K562 (cell line): ENCODE measurements around the gene PLAAT4. TPM values are rescaled to one million over a fixed set of nuclear protein-coding genes. Genes with fewer than 3 reads are reported as not detected.

Experiments used
- ATF6 ChIP-seq: sonication (generic); formaldehyde crosslinking; IDR thresholded peaks from 2 replicates; pipeline ENCODE4 v1.4.0; 2020; ENCODE audit warnings: mild to moderate bottlenecking, missing genetic modification reagents
- BACH1 ChIP-seq: fragments of 200-800 bp; sonication (Bioruptor generic); IDR thresholded peaks from 2 replicates; pipeline ENCODE4 v1.6.1; 2016; ENCODE audit warnings: missing genetic modification characterization, missing compliant biosample characterization
- CBX1 ChIP-seq: sonication (generic); IDR thresholded peaks from 2 replicates; pipeline ENCODE4 v1.6.1; 2016; ENCODE audit warnings: antibody characterized with exemption, low read depth, mild to moderate bottlenecking
- FOSL1 ChIP-seq: fragments of 200-800 bp; sonication (Bioruptor generic); conservative IDR thresholded peaks from 2 replicates; pipeline ENCODE4 v1.6.1; 2016; ENCODE audit warnings: missing genetic modification characterization, missing compliant biosample characterization
- KLF6 ChIP-seq: fragments of 250-450 bp; sonication (Bioruptor Pico); IDR thresholded peaks from 2 replicates; pipeline ENCODE4 v1.4.0; 2020; ENCODE audit warnings: mild to moderate bottlenecking, moderate library complexity, borderline replicate concordance
- L3MBTL2 ChIP-seq: fragments of 450-650 bp; IDR thresholded peaks from 2 replicates; pipeline ENCODE4 v1.6.1; 2016; ENCODE audit warnings: mild to moderate bottlenecking, moderate library complexity
- NR1H2 ChIP-seq: sonication (generic); formaldehyde crosslinking; IDR thresholded peaks from 2 replicates; pipeline ENCODE4 v1.4.0; 2020; ENCODE audit warnings: mild to moderate bottlenecking, missing genetic modification reagents
- PHF21A ChIP-seq: fragments of 450-650 bp; IDR thresholded peaks from 2 replicates; pipeline ENCODE4 v1.6.1; 2017; ENCODE audit warnings: low read depth, borderline replicate concordance
- RFX7 ChIP-seq: fragments of 250-450 bp; sonication (Bioruptor Pico); IDR thresholded peaks from 2 replicates; pipeline ENCODE4 v1.5.1; 2021; ENCODE audit warnings: mild to moderate bottlenecking
- SRSF3 ChIP-seq: fragments of 200-400 bp; formaldehyde crosslinking; IDR thresholded peaks from 2 replicates; pipeline ENCODE4 v1.6.1; 2016; ENCODE audit warnings: mild to moderate bottlenecking, low read length, moderate library complexity; ENCODE audit not compliant: insufficient read depth
- TBP ChIP-seq: optimal IDR thresholded peaks from 2 replicates; pipeline ENCODE3; 2011; ENCODE audit warnings: low read depth, low read length, improper control_type of control experiment
- TEAD1 ChIP-seq, 2 experiments: fragments of 450-650 bp in 1 of 2; sonication (generic) in 1 of 2; formaldehyde crosslinking; IDR thresholded peaks; 2 replicates each; pipeline versions ENCODE4 v1.4.0 to v1.8.0; 2020 to 2022; ENCODE audit warnings: mild to moderate bottlenecking in 2 of 2, missing genetic modification reagents in 1 of 2
- TFE3 ChIP-seq: fragments of 450-650 bp; formaldehyde crosslinking; IDR thresholded peaks from 2 replicates; pipeline ENCODE4 v1.4.0; 2020; ENCODE audit warnings: mild to moderate bottlenecking, mixed read lengths
- UBTF ChIP-seq, 2 experiments: IDR thresholded peaks; 2 replicates each; pipeline ENCODE4 v1.6.1; 2012; ENCODE audit warnings: improper control_type of control experiment in 2 of 2, low read depth in 2 of 2, low read length in 2 of 2, borderline replicate concordance in 1 of 2
- ZNF140 ChIP-seq: fragments of 250-450 bp; sonication (Bioruptor Pico); IDR thresholded peaks from 2 replicates; pipeline ENCODE4 v1.8.0; 2021; ENCODE audit warnings: moderate library complexity, mild to moderate bottlenecking, inconsistent platforms
- ZNF175 ChIP-seq: fragments of 200-800 bp; sonication (Bioruptor generic); IDR thresholded peaks from 2 replicates; pipeline ENCODE4 v1.6.1; 2016; ENCODE audit warnings: low read depth, mild to moderate bottlenecking, missing genetic modification characterization, missing compliant biosample characterization
- polyA plus RNA-seq, 8 experiments: library from polyadenylated mRNA; depleted of rRNA in 4 of 8; stranded (reverse) in 5 of 8; unstranded in 3 of 8; fragments of >200 nt; fragmentation: Nextera tagmentation in 2 of 8; fragmentation: Illumina TruSeq in 1 of 8; extraction: Ambion mirVana in 2 of 8; extraction: Trizol in 1 of 8; gene quantifications; 2 replicates each; pipeline versions ENCODE4 v1.2.1 to v1.2.3, GENCODE V29; 2011 to 2014; ENCODE audit warnings: inconsistent platforms in 1 of 8, missing spikeins in 1 of 8
- total RNA-seq, 7 experiments: library from RNA; depleted of rRNA in 6 of 7; stranded (reverse); fragments of >200 nt in 6 of 7; fragmentation: Illumina TruSeq in 2 of 7; extraction: Trizol in 2 of 7; gene quantifications; 2 replicates each; pipeline versions ENCODE4 v1.2.1 to v1.2.3, GENCODE V29; 2011 to 2021; ENCODE audit warnings: low replicate concordance in 1 of 7
- TF ChIP-seq, protein P1 (sequence below), 2 experiments: IDR thresholded peaks; 2 replicates each; pipeline ENCODE4 v1.6.1; 2011; ENCODE audit warnings: borderline replicate concordance in 1 of 2, control low read depth in 1 of 2, low read depth in 1 of 2, low read length in 1 of 2, mild to moderate bottlenecking in 1 of 2, mixed read lengths in 1 of 2, moderate library complexity in 1 of 2; ENCODE audit not compliant: insufficient read depth in 1 of 2, insufficient read length in 1 of 2, poor library complexity in 1 of 2, severe bottlenecking in 1 of 2; ENCODE audit errors: extremely low read depth in 1 of 2
- TF ChIP-seq, protein P2 (sequence below): fragments of 250-450 bp; sonication (Bioruptor Pico); IDR thresholded peaks from 2 replicates; pipeline ENCODE4 v1.8.0; 2022; ENCODE audit warnings: moderate library complexity, mild to moderate bottlenecking, inconsistent platforms

PLAAT4 gene
- total and polyA plus RNA-seq, 9 of the 15 experiments (the other 6 are each of a cell fraction or from before 2014, with no cell fraction given), result 0.54 to 3.0 (median 1.3) TPM; not detected in 1

GRCh38 chr11:63505857-63506528, 30.6 kb upstream of the PLAAT4 start, which contains the start of gene LGALS12 (continued):
- TF ChIP-seq ATF6 (no peak), PHF21A (no peak), L3MBTL2 (peak; percentile 78), FOSL1 (tag) (peak; percentile 77), KLF6 (CRISPR knock-in tag) (no peak), ZNF175 (no peak), CBX1 (no peak), UBTF (IDR thresholded peaks at IDR 0.05; ENCODE audit: borderline replicate concordance in 1 of 2, low read depth in 2 of 2, low read length in 2 of 2) (no peak), SRSF3 (no peak), TFE3 (CRISPR knock-in tag) (no peak), TBP (no peak), NR1H2 (CRISPR knock-in tag) (no peak), TEAD1 (CRISPR knock-in tag; IDR thresholded peaks at IDR 0.05) (no peak), BACH1 (tag) (no peak), ZNF140 (CRISPR knock-in tag) (no peak), RFX7 (no peak)
- TF ChIP-seq, protein P1, sequence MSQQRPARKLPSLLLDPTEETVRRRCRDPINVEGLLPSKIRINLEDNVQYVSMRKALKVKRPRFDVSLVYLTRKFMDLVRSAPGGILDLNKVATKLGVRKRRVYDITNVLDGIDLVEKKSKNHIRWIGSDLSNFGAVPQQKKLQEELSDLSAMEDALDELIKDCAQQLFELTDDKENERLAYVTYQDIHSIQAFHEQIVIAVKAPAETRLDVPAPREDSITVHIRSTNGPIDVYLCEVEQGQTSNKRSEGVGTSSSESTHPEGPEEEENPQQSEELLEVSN (IDR thresholded peaks at IDR 0.05; ENCODE audit: borderline replicate concordance in 1 of 2, extremely low read depth in 1 of 2, insufficient read depth in 1 of 2, insufficient read length in 1 of 2, low read depth in 1 of 2, low read length in 1 of 2, poor library complexity in 1 of 2, severe bottlenecking in 1 of 2), result peak; percentile 8 to 14
- TF ChIP-seq, protein P2, sequence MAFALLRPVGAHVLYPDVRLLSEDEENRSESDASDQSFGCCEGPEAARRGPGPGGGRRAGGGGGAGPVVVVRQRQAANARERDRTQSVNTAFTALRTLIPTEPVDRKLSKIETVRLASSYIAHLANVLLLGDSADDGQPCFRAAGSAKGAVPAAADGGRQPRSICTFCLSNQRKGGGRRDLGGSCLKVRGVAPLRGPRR, result no peak
